Myocyte (in vitro differentiated cells): ENCODE results near the gene ZCWPW1. TPM values are rescaled to one million over a fixed set of nuclear protein-coding genes. Genes with fewer than 3 reads are reported as not detected.
A peak's percentile ranks its signal among the peaks of the same experiment; 100 is the strongest.

Source experiments
- DNase-seq: peaks from one replicate; pipeline ENCODE4 v3.0.0-alpha.2; 2012; ENCODE audit warnings: low read depth
- polyA plus RNA-seq: library from polyadenylated mRNA; unstranded; fragments of >200 nt; gene quantifications from one replicate; pipeline ENCODE4 v1.2.1, GENCODE V29; 2012; ENCODE audit warnings: missing spikeins
- total RNA-seq: library from RNA; depleted of rRNA; stranded (reverse); fragments of >200 nt; gene quantifications from 2 replicates; pipeline ENCODE4 v1.2.3, GENCODE V29; 2014

The ZCWPW1 gene
- 4.9 and 8.3 TPM in 2 replicates for total RNA-seq
- polyA plus RNA-seq: 8.3 TPM

- DNase-seq: peak; percentile 99
Observed at GRCh38 chr7:100428199-100428966, at the start of gene ZCWPW1. Gene ZCWPW1 (minus strand): TSS chr7:100428703. CDS start chr7:100420649, 8,054 bp downstream.

DNA sequence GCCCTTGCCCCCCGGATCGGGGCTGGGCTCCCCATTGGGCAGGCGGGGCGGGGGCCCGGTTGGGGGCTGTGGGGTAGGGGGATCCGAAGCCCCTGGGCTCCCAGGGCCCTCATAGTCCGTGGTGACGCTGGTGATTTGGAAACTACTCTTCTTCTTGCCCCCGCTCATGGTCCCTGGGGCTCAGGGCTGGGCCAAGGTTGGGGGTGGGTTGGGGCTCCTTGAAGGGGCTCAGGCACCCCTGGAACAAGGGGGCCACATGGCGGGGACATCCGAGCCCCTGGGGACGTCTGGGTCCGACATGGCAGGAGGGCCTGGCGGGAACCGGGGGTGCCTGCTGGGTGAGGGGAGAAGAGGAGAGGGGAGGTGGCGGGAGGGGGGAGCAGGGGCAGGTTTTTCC lies 49.4 kb upstream of the ZCWPW1 start:
- no peak for DNase-seq

- DNase-seq: peak; percentile 48
Observed at GRCh38 chr7:100476903-100477870, 48.7 kb upstream of the ZCWPW1 start.

DNA sequence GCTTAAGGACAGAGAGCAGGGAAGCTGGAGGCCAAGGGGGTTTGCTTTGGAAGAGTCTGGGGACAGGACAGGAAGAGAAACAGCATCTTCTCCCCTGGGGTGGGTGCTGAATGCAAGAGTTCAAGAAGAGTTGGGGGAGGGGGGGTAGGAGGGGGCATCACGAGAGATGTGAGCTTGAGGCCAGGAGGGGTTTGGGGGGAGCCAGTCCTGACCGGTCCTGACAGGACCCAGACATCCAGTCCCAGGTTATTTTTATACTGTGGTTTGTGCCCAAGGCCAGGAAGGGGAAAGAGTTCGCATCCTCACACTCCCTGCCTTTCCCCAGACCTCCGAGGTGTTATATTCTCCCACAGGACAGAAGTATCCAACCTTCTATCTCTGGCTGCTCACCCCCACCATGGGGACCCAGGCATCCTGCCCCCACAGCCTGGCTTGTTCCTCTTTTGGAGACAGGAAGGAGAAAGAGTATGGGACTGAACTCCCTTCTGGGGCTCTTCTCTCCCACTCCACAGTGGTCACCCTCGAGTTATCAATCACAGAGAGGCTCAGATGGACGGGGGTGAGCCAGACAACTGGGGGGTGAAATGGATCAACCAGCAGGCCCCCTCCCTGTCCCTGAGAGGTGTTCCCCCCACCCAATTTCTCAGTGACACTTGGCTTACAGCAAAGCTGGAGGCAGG lies 47.7 kb upstream of the ZCWPW1 start:
- peak; percentile 61 for DNase-seq

DNA sequence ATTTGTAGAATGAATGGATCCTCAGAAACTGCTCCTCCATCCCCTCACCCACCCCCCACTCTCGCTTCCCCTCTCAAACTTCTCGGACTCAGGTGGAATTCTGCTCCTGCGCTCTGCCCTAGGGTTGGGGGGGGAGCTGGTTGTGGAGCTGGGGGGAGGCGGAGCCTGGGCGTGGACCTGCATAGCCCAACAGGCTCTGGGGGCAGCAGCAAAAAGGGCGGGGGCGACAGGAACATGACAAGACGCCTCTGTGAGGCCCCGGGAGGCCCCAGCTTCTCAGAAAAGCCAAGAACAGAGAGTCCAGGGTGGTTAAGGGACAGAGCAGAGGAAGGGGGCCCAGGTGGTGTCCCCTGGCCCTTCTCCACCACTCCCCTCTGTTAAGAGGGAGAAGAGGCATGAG lies 47.0 kb upstream of the ZCWPW1 start:
- no peak for DNase-seq

DNA sequence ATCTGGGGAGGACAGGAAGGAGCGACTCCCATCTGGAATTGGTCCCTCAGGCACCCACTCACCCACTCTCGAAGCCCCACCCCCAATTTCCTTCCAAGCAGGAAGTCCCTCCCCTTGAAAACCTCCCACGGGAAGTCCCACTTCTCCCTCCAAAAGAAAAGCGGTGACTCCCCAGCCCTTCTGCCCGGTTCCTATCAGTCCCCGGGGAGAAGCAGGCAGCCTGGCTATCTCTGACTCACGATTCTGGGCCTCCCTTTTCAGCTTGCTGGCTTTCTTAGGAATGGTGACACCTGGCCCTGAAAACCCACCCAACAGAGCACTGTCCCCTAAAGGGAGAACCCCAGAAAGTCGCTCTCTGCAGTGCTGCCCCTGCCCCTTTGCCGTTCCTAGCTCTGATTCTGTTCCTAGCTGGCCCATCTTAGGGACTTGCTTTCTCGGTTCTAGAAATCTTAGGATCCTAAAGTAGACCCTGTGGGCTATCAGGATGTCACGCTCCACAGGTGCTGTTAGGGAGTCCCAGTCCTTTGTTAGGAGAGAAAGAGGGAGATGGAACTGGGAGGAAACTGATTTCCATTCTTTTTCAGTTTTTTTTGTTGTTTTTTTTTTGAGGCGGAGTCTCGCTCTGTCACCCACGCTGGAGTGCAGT lies 44.5 kb upstream of the ZCWPW1 start:
- DNase-seq: peak; percentile 61

GRCh38 chr7:100472121-100472851 lies 43.8 kb upstream of the ZCWPW1 start:
- DNase-seq: peak; percentile 47

DNA sequence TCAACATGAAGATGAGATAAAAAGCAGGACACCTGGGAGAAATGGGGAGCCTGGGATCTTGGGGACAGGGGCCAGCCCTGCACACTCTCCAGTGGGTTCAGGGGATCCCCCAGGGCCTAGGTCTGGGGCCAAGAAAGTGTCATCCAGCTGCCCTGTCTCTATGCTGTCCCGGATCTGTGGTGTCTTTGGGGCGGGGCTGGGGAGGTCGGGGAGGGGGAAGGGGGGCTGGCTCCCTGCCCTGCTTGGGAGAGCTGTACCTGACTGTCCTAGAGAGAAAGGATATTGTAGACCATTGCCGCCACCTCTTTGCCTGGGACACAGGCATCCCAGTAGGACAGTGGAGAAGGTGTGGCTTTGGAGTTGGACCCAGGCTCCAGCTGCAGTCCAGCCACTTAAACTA lies 42.5 kb upstream of the ZCWPW1 start:
- no peak for DNase-seq

DNA sequence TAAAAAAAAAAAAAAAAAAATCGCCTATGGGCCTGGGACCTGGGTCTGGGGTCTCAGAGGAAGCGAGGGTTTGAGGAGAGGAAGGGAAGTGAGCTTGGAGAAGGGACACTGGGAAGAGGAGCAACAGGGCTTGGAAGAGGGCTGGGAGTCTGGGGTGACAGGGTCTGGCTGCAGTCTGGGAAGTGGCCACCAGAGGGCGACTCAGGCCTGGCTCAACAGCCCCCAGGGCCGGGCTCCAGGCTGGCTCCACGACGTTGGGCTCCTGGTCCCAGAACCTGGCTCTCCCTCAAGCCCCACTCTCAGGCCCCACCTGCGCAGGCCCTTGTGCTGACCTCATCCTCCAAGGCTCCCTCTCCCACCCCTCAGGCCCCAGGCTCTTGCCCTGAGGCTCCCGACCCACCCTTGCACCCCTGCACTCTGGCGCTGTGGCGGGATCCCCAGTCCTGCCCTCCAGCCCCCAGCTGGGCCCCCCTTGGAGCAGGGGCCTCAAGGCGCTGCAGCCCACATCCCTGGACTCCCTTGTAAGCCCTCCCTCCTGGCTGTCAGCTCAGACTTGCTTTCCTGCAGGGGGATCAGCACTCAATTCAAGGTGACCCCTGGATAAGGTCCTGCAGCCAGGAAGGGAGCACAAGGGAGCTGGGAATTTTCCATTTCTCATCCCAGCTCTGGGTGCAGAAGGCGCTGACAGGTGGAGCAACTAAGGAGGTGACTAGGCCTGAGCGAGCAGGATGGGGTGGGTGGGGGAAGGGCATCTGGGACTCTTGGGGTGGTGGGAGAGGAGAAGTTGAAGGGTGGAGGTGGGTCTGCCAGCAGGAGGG lies 40.9 kb upstream of the ZCWPW1 start:
- DNase-seq: peak; percentile 79

GRCh38 chr7:100467638-100468373 lies 39.3 kb upstream of the ZCWPW1 start:
- DNase-seq: no peak

DNA sequence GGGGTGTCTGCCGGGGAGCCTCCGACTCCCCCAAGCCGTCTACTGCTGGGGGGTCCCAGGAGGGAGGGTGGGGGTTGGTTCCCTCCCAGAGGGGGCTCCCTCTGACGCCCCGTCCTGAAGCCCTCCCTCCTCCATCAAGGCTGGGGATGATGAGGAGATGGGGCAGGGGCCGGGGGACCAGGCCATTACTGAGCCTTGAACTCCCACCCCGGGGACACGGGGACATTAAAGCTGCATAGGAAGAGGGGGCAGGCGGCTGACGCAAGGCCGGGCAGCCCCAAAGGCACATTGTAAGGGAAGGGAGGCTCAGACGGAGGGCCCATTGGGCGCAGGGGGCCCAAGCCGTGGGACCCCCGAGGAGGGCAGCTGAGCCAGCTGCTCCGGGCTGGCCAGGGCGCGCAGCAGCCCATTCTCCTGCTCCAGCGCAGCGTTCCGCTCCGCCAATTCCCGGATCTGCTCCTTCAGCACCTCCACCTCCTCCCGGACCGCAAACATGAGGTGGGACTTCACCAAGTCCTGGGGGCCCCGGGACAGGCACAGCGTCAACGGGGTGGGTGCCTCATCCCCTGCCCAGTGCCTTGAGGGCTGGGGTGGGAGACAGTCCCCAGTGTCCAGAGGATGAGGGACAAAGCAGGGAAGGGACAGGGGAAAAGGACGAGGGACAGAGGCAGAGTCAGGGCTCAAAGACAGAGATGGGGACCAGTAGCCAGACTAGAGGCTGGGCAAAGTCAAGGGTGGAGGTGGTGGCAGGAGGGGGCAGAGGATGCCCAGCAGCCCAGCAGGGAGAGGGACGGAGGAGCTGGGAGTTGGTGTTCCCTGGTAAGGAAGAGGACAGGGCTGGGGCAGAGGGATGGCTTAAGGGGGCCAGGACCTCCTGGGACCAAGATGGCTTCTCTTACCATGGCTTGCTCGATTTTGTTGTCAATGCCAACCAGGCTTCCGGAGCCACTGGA lies 38.4 kb upstream of the ZCWPW1 start:
- no peak for DNase-seq

DNA sequence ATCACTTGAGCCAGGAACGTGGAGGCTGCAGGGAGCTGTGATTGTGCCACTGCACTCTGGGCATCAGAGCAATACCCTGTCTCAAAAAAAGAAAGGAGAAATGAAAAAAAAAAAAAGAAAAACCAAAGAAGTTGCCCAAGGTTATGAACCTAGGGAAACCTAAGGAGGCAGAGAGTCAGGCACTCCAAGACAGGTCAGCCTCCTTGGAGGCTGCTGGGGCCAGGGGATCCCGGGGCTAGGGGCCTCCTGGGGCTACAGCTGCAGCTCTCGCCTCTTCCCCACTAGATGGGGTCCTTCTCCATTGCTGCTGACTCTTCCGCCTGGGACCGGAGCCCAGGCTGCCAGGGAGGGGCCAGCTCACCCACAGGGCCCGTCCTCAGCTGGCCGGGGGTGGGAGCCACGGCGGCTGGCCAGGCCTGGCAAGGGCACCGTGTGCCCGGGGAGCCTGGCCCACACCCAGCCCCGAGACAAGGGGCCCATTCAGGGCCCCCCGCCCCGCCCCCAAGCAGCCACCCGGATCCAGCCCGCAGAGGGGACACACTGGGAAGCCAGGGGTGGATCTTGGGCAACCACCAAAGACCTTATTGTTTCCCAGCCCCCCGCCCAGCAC lies 37.3 kb upstream of the ZCWPW1 start:
- DNase-seq: peak; percentile 95

GRCh38 chr7:100465299-100465698 lies 36.8 kb upstream of the ZCWPW1 start:
- DNase-seq: no peak

DNA sequence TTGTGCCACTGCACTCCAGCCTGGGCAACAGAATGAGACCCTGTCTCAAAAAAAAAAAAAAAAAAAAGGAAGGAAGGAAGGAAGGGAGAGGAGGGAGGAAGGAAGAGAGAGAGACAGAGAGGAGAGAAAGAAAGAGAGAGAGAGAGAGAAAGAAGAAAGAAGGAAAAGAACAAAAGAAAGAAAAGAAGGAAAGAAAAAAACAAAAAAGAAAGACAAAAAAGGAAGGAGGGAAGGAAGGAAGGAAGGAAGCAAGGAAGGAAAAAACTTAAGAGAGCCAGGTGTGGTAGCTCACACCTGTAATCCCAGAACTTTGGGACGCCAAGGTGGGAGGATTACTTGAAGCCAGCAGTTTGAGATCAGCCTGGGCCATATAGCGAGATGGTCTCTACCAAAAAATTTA lies 36.3 kb upstream of the ZCWPW1 start:
- no peak for DNase-seq

DNA sequence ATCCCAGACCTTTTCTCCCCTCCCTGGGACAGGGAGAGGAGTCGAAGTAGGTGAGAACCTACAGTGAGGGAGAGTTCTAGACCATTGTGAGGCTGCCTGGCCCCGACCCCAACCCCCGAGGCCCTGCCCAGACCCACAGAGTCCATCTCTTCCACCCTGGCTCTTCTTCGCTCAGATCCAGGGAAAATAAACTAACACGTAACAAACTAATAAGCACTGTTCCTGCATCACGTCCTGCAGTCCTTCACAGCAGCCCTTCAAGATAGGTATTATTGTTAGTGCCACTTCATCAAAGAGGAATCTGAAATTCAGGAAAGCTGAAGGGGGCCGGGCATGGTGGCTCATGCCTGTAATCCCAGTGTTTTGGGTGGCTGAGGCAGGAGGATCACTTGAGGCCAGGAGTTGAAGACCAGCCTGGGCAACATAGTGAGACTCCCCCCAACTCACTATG lies 35.7 kb upstream of the ZCWPW1 start, which contains the start of gene SPACDR:
TSS of gene SPACDR (minus strand) at position 51 of the 451 bp plus-strand sequence. CDS start 235 bp downstream, outside the sequence.
- DNase-seq: no peak

DNA sequence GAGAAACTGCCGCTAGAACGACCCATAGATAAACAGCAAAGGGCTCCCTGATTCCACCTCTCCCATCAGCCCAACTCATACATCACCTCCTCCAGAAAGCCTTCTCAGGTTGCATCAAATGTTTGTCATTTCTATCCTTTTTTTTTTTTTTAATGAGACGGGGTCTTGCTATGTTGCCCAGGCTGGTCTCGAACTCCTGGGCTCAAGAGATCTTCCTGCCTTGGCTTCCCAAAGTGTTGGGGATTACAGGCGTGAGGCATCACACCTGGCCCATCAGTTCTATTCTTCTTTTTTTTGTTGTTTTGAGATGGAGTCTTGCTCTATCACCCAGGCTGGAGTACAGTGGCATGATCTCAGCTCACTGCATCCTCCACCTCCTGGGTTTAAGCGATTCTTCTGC lies 28.5 kb upstream of the ZCWPW1 start:
- DNase-seq: no peak

DNA sequence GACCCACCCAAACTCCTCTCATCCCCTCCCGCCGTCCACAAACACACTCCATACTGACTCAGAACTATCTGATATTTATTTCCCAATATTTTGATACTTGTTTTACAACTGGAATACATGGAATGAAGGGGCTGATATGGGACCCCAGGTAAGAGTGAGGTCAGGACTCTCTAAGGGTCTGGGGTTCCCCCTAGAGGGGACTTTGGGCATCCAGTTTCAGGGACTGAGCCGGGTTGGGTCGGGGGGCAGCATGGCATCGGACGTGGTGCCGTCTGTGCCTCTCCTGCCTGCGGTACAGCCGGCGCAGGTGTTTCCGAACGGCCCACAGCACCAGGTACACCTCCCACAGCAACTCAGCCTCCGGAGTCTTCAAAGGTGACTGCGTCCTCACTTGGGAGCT lies 28.1 kb upstream of the ZCWPW1 start:
- no peak for DNase-seq
